Measurements from ENCODE around the gene FFAR4.

DNA sequence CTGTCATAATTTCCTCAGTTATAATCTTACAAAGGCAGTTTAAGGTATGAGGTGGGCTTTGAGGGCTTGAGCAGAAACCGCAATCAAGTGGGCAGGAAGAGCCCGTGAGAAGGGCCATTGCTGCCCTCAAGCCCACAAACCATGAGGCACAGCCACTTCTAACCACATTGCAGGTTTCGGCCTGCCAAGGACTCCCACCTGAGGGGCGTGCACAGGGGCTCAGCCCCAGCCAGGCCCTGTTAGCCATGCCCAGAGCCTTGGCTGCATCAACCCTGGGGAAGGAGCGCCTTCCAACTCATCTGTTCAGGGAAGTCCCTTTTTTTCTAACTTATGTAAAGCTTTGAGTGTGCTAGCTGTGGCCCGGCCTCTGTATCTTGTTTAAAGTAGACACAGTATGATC is 5.9 kb upstream of the FFAR4 start:
- TF ChIP-seq EZH2phosphoT487 (IDR thresholded peaks at IDR 0.05; ENCODE audit: insufficient read depth, low read depth) (no peak), EZH2 (IDR thresholded peaks at IDR 0.05; ENCODE audit: insufficient read depth, poor library complexity, severe bottlenecking) (no peak)

Measured in GM23248 (cell line).